ENCODE data around the gene VAMP8. TPM values are rescaled to one million over a fixed set of nuclear protein-coding genes. Genes with fewer than 3 reads are reported as not detected.
A peak's percentile ranks its signal among the peaks of the same experiment; 100 is the strongest.

The VAMP8 gene
- total and polyA plus RNA-seq, 2 donors (not counting 1 experiment from before 2014, with no cell fraction given), result 2.3 to 80.6 TPM

- Histone ChIP-seq H3K9ac (ENCODE audit: insufficient read depth, low read length) (no peak overlapping the region), H3K79me2 (ENCODE audit: control insufficient read depth, insufficient read depth, low read length) (no peaks in the 10 kb centered on the region), H4K20me1 (ENCODE audit: control insufficient read depth, extremely low read depth, insufficient read depth, low read length) (no peaks in the 10 kb centered on the region), H3K36me3 (ENCODE audit: control insufficient read depth, insufficient read depth, low read length) (no peaks in the 10 kb centered on the region), H3K27me3 (ENCODE audit: control insufficient read depth, insufficient read depth, low read length) (no peaks in the 10 kb centered on the region), H3K27ac (ENCODE audit: insufficient read depth, low read length) (no peak overlapping the region), H3K4me2 (ENCODE audit: extremely low read depth, insufficient read depth, low read length) (no peak overlapping the region), H3K4me1 (ENCODE audit: control insufficient read depth, extremely low read depth, insufficient read depth, low read length) (peaks cover 20% of the 10 kb centered on the region), H3K4me3 (replicated peaks in 1 of 4; ENCODE audit: control extremely low read depth in 1 of 4, insufficient read depth in 1 of 4, low read depth in 3 of 4, low read length in 4 of 4) (no peak overlapping the region), H3K9me3 (ENCODE audit: control insufficient read depth, insufficient read depth, low read depth, low read length) (no peaks in the 10 kb centered on the region), H2AFZ (ENCODE audit: low read length) (no peak overlapping the region)
- no peak for TF ChIP-seq CTCF (conservative IDR thresholded peaks at IDR 0.05 in 1 of 2, IDR thresholded peaks at IDR 0.05 in 1 of 2; ENCODE audit: low read depth in 1 of 2, low read length in 2 of 2)
- TF ChIP-seq EZH2 (IDR thresholded peaks at IDR 0.05; ENCODE audit: low read length, missing control alignments), result no peak
- DNase-seq (ENCODE audit: low read depth in 2 of 2), result no peak
These were observed 1.6 kb upstream of the VAMP8 start for GRCh38 chr2:85575739-85576138.

GRCh38 chr2:85577063-85577385, 362 bp upstream of the VAMP8 start:
- H3K79me2 ChIP-seq (ENCODE audit: control insufficient read depth, insufficient read depth, low read length), result no peaks in the 10 kb centered on the region
- no peak overlapping the region for H3K4me2 ChIP-seq (ENCODE audit: extremely low read depth, insufficient read depth, low read length)
- H4K20me1 ChIP-seq (ENCODE audit: control insufficient read depth, extremely low read depth, insufficient read depth, low read length), result no peaks in the 10 kb centered on the region
- no peak overlapping the region for H3K27ac ChIP-seq (ENCODE audit: insufficient read depth, low read length)
- H3K9ac ChIP-seq (ENCODE audit: insufficient read depth, low read length), result no peak overlapping the region
- H3K27me3 ChIP-seq (ENCODE audit: control insufficient read depth, insufficient read depth, low read length), result no peaks in the 10 kb centered on the region
- H2AFZ ChIP-seq (ENCODE audit: low read length), result no peak overlapping the region
- no peaks in the 10 kb centered on the region for H3K36me3 ChIP-seq (ENCODE audit: control insufficient read depth, insufficient read depth, low read length)
- H3K9me3 ChIP-seq (ENCODE audit: control insufficient read depth, insufficient read depth, low read depth, low read length), result no peaks in the 10 kb centered on the region
- no peak for DNase-seq (ENCODE audit: low read depth in 2 of 2)
- no peak overlapping the region for H3K4me3 ChIP-seq (replicated peaks in 1 of 4; ENCODE audit: control extremely low read depth in 1 of 4, insufficient read depth in 1 of 4, low read depth in 3 of 4, low read length in 4 of 4)
- TF ChIP-seq EZH2 (IDR thresholded peaks at IDR 0.05; ENCODE audit: low read length, missing control alignments) (no peak), CTCF (conservative IDR thresholded peaks at IDR 0.05 in 1 of 2, IDR thresholded peaks at IDR 0.05 in 1 of 2; ENCODE audit: low read depth in 1 of 2, low read length in 2 of 2) (no peak)
- peaks cover 20% of the 10 kb centered on the region for H3K4me1 ChIP-seq (ENCODE audit: control insufficient read depth, extremely low read depth, insufficient read depth, low read length)

- DNase-seq (ENCODE audit: low read depth in 2 of 2), result no peak
- Histone ChIP-seq H3K4me2 (ENCODE audit: extremely low read depth, insufficient read depth, low read length) (peak overlapping the region; percentile 70), H3K4me1 (ENCODE audit: control insufficient read depth, extremely low read depth, insufficient read depth, low read length) (peaks cover 20% of the 10 kb centered on the region), H3K9ac (ENCODE audit: insufficient read depth, low read length) (no peak overlapping the region), H3K27me3 (ENCODE audit: control insufficient read depth, insufficient read depth, low read length) (no peaks in the 10 kb centered on the region), H3K4me3 (replicated peaks in 1 of 4; ENCODE audit: control extremely low read depth in 1 of 4, insufficient read depth in 1 of 4, low read depth in 3 of 4, low read length in 4 of 4) (peak overlapping the region in 1 of 4 experiments; percentile 3), H3K9me3 (ENCODE audit: control insufficient read depth, insufficient read depth, low read depth, low read length) (no peaks in the 10 kb centered on the region), H3K79me2 (ENCODE audit: control insufficient read depth, insufficient read depth, low read length) (no peaks in the 10 kb centered on the region), H4K20me1 (ENCODE audit: control insufficient read depth, extremely low read depth, insufficient read depth, low read length) (no peaks in the 10 kb centered on the region), H2AFZ (ENCODE audit: low read length) (peak overlapping the region; percentile 76), H3K36me3 (ENCODE audit: control insufficient read depth, insufficient read depth, low read length) (no peaks in the 10 kb centered on the region), H3K27ac (ENCODE audit: insufficient read depth, low read length) (peak overlapping the region; percentile 71)
- TF ChIP-seq EZH2 (IDR thresholded peaks at IDR 0.05; ENCODE audit: low read length, missing control alignments), result no peak
- TF ChIP-seq CTCF (conservative IDR thresholded peaks at IDR 0.05 in 1 of 2, IDR thresholded peaks at IDR 0.05 in 1 of 2; ENCODE audit: low read depth in 1 of 2, low read length in 2 of 2), result no peak
These were observed 1.1 kb downstream of the VAMP8 start for GRCh38 chr2:85578243-85579180.
